PC-9 (cell line): ENCODE results near the gene SCAF4. TPM values are rescaled to one million over a fixed set of nuclear protein-coding genes. Genes with fewer than 3 reads are reported as not detected.

Experiments
- BruUV-seq: library from RNA; stranded (reverse); fragments of 400-500 nt; replicated peaks from 2 replicates; lab custom pipeline; 2021; lab: Mats Ljungman, UMichigan
- CTCF ChIA-PET: fragments of 300-600 bp; sonication (Branson Sonifier 250); formaldehyde crosslinking; loops from one replicate; lab custom pipeline; 2022; ENCODE audit warnings: antibody characterized with exemption; lab: Charles Lee
- POLR2A ChIA-PET: fragments of 300-600 bp; sonication (Branson Sonifier 250); formaldehyde crosslinking; loops from one replicate; lab custom pipeline; 2022; ENCODE audit warnings: antibody characterized with exemption; ENCODE audit not compliant: unreplicated experiment; lab: Charles Lee
- DNase-seq, 2 experiments: peaks; one replicate each; pipeline versions ENCODE4 v3.0.0 to v3.0.0-alpha.2; 2015 to 2022; ENCODE audit warnings: mixed read lengths in 1 of 2
- H2AFZ ChIP-seq: fragments of 200-600 bp; sonication (generic); 2 replicates; pipeline ENCODE4 v1.8.1; 2017; ENCODE audit warnings: antibody characterized with exemption
- H3F3A ChIP-seq: fragments of 200-600 bp; sonication (generic); 2 replicates; pipeline ENCODE4 v1.8.1; 2017; ENCODE audit warnings: antibody characterized with exemption, mild to moderate bottlenecking, low read depth; ENCODE audit not compliant: insufficient read depth
- H3K27ac ChIP-seq: fragments of 200-600 bp; sonication (generic); 2 replicates; pipeline ENCODE4 v1.6.1; 2016; ENCODE audit warnings: mixed run types
- H3K27me3 ChIP-seq: fragments of 200-600 bp; sonication (generic); 2 replicates; pipeline ENCODE4 v1.6.1; 2016; ENCODE audit warnings: low read depth, mixed run types; ENCODE audit not compliant: insufficient read depth
- H3K36me3 ChIP-seq: fragments of 200-600 bp; sonication (generic); 2 replicates; pipeline ENCODE4 v1.6.1; 2016; ENCODE audit warnings: low read depth, mixed run types
- H3K4me1 ChIP-seq: fragments of 200-600 bp; sonication (generic); replicated peaks from 2 replicates; pipeline ENCODE4 v1.6.1; 2016; ENCODE audit warnings: mixed run types; ENCODE audit not compliant: insufficient read depth
- H3K4me2 ChIP-seq: fragments of 200-600 bp; sonication (generic); 2 replicates; pipeline ENCODE4 v1.6.1; 2017; ENCODE audit warnings: mixed run types
- H3K4me3 ChIP-seq: fragments of 200-600 bp; sonication (generic); 2 replicates; pipeline ENCODE4 v1.6.1; 2016; ENCODE audit warnings: mixed run types
- H3K79me2 ChIP-seq: fragments of 200-600 bp; sonication (generic); 2 replicates; pipeline ENCODE4 v1.6.1; 2017; ENCODE audit warnings: low read depth, mixed run types
- H3K9me2 ChIP-seq: fragments of 200-600 bp; sonication (generic); 2 replicates; pipeline ENCODE4 v1.8.1; 2017; ENCODE audit warnings: mild to moderate bottlenecking; ENCODE audit not compliant: insufficient read depth
- H3K9me3 ChIP-seq: fragments of 200-600 bp; sonication (generic); 2 replicates; pipeline ENCODE4 v1.8.1; 2016; ENCODE audit warnings: low read depth; ENCODE audit not compliant: insufficient read depth
- H4K20me1 ChIP-seq: fragments of 200-600 bp; sonication (generic); 2 replicates; pipeline ENCODE4 v1.8.1; 2017; ENCODE audit not compliant: insufficient read depth
- EZH2 ChIP-seq: fragments of 200-600 bp; sonication (generic); IDR thresholded peaks from 2 replicates; pipeline ENCODE4 v1.8.0; 2017; ENCODE audit warnings: antibody characterized with exemption, low read depth
- intact Hi-C: fragments of 100-400 bp; cut with micrococcal nuclease; formaldehyde crosslinking; loops from one replicate; pipeline ENCODE4 v1.10.0; 2022; ENCODE audit not compliant: unreplicated experiment
- total RNA-seq: library from RNA; stranded (reverse); gene quantifications from 2 replicates; pipeline ENCODE4 v1.2.3, GENCODE V29; 2021
- TF ChIP-seq, protein P1 (sequence below): fragments of 200-600 bp; sonication (generic); conservative IDR thresholded peaks from 2 replicates; pipeline ENCODE4 v1.6.1; 2017; ENCODE audit warnings: mixed run types, antibody characterized with exemption, mild to moderate bottlenecking, moderate library complexity

The SCAF4 gene
- total RNA-seq, 1 experiment from 2014 or later: 30.0 TPM

DNA sequence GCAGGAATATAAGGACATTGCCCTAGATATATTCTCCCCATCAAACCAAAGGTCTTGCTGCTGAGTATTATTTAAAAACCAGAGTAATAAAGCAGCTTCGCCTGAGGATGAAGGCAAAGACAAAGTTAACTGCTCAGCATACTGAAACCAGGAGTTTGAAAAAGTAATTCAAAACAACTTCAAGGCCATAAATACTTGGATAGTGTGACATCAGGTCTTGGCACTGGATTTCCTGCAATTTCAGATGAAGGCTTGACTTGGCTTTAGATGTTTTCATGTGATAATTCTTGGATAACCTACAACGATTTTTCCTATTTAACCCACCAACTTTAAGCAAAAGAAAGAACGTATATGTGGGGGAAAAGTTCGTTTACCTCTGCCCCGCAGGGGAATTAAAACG lies 61.8 kb downstream of the SCAF4 start:
- POLR2A ChIA-PET: no interaction called here
- CTCF ChIA-PET: interaction anchor here (0.6 kb wide), 1 partner anchor 63 kb away, joined by 3 read pairs; no protein-coding TSS in a partner anchor
- H3K79me2 ChIP-seq: no peaks in the 10 kb centered on the region
- H3K9me2 ChIP-seq: no peaks in the 10 kb centered on the region
- H3K27me3 ChIP-seq: no peaks in the 10 kb centered on the region
- no peaks in the 10 kb centered on the region for H3K4me1 ChIP-seq
- no peak overlapping the region for H3K4me2 ChIP-seq
- H4K20me1 ChIP-seq: no peaks in the 10 kb centered on the region; the same call in 1 of the 2 replicates
- H3K4me3 ChIP-seq: no peak overlapping the region
- no peak for TF ChIP-seq EZH2
- TF ChIP-seq, protein P1, sequence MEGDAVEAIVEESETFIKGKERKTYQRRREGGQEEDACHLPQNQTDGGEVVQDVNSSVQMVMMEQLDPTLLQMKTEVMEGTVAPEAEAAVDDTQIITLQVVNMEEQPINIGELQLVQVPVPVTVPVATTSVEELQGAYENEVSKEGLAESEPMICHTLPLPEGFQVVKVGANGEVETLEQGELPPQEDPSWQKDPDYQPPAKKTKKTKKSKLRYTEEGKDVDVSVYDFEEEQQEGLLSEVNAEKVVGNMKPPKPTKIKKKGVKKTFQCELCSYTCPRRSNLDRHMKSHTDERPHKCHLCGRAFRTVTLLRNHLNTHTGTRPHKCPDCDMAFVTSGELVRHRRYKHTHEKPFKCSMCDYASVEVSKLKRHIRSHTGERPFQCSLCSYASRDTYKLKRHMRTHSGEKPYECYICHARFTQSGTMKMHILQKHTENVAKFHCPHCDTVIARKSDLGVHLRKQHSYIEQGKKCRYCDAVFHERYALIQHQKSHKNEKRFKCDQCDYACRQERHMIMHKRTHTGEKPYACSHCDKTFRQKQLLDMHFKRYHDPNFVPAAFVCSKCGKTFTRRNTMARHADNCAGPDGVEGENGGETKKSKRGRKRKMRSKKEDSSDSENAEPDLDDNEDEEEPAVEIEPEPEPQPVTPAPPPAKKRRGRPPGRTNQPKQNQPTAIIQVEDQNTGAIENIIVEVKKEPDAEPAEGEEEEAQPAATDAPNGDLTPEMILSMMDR: no peak
- peaks cover 12% of the 10 kb centered on the region for H3K36me3 ChIP-seq
- no peak overlapping the region for H3K27ac ChIP-seq
- DNase-seq: no peak
- H3F3A ChIP-seq: peaks cover 52% of the 10 kb centered on the region
- H3K9me3 ChIP-seq: no peaks in the 10 kb centered on the region
- no peak overlapping the region for H2AFZ ChIP-seq
- BruUV-seq: no TSS peak
- intact Hi-C loops: no loop called here

DNA sequence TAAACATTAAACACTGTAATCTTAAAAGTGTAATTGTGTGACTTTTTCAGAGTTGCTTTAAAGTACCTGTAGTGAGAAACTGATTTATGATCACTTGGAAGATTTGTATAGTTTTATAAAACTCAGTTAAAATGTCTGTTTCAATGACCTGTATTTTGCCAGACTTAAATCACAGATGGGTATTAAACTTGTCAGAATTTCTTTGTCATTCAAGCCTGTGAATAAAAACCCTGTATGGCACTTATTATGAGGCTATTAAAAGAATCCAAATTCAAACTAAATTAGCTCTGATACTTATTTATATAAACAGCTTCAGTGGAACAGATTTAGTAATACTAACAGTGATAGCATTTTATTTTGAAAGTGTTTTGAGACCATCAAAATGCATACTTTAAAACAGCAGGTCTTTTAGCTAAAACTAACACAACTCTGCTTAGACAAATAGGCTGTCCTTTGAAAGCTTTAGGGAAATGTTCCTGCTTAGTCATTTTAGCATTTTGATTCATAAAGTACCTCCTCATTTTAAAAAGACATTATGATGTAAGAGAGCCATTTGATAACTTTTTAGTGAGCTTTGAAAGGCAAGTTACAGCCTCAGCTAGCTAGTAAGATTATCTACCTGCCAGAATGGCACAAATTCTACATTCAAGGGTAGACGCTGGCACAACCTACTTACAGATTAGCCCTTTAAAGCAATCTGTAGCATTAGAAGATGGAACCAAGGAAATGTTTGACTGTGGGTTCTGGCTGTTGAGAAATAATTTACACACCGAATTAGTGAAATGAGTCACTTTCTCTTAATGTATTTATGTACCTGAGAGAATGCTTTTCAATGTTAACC lies 63.0 kb downstream of the SCAF4 start:
- no peaks in the 10 kb centered on the region for H3K4me1 ChIP-seq
- TF ChIP-seq, protein P1: no peak
- no peak for TF ChIP-seq EZH2
- no peak for DNase-seq
- intact Hi-C loops: no loop called here
- no peak overlapping the region for H3K4me2 ChIP-seq
- CTCF ChIA-PET: no interaction called here
- no peak overlapping the region for H2AFZ ChIP-seq
- H3K27ac ChIP-seq: peak overlapping the region; percentile 13; the same call in 1 of the 2 replicates
- no peaks in the 10 kb centered on the region; the same call in 1 of the 2 replicates for H4K20me1 ChIP-seq
- H3K9me2 ChIP-seq: no peaks in the 10 kb centered on the region
- peaks cover 52% of the 10 kb centered on the region for H3F3A ChIP-seq
- POLR2A ChIA-PET: interaction anchor here (0.7 kb wide), 1 partner anchor 45 kb away, joined by 7 read pairs; no protein-coding TSS in a partner anchor
- H3K27me3 ChIP-seq: no peaks in the 10 kb centered on the region
- no peaks in the 10 kb centered on the region for H3K9me3 ChIP-seq
- peaks cover 5% of the 10 kb centered on the region for H3K79me2 ChIP-seq
- H3K36me3 ChIP-seq: peaks cover 12% of the 10 kb centered on the region
- H3K4me3 ChIP-seq: no peak overlapping the region
- no TSS peak for BruUV-seq

DNA sequence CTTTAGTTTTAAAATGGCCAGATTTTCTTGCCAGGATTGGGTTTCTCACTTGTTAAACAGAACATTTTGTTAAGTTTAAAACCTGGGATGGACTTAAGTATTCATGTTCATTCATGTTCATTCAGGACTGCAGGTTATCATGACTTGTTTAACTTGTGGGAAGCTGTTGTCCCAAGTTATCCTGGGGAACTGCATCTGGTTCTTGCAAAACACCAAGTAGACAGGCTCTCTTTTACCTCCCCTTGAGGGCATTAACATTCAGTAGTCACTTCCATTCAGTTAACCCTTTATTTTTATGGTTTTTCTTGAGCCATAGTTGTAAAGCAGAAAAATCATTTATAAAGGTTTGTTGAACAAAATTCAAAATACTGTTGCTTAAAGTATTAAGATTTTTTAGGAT lies 64.3 kb downstream of the SCAF4 start:
- no peak for TF ChIP-seq EZH2
- TF ChIP-seq, protein P1: no peak
- no peak overlapping the region for H3K27ac ChIP-seq
- BruUV-seq: no TSS peak
- no peak for DNase-seq
- H3K9me2 ChIP-seq: no peaks in the 10 kb centered on the region
- no peaks in the 10 kb centered on the region for H3K4me1 ChIP-seq
- H4K20me1 ChIP-seq: no peaks in the 10 kb centered on the region; the same call in 1 of the 2 replicates
- ChIA-PET POLR2A (no interaction called here), CTCF (no interaction called here)
- H3K4me3 ChIP-seq: no peak overlapping the region
- no peak overlapping the region for H3K4me2 ChIP-seq
- no peaks in the 10 kb centered on the region for H3K9me3 ChIP-seq
- intact Hi-C loops: no loop called here
- peaks cover 17% of the 10 kb centered on the region for H3K79me2 ChIP-seq
- no peaks in the 10 kb centered on the region for H3K27me3 ChIP-seq
- peaks cover 47% of the 10 kb centered on the region for H3F3A ChIP-seq
- H2AFZ ChIP-seq: no peak overlapping the region
- H3K36me3 ChIP-seq: peaks cover 12% of the 10 kb centered on the region
